ENCODE results near the gene AGBL1. TPM values are rescaled to one million over a fixed set of nuclear protein-coding genes. Genes with fewer than 3 reads are reported as not detected.

Gene AGBL1
- total and polyA plus RNA-seq, 2 donors (not counting 1 experiment from before 2014, with no cell fraction given), result not detected

- POLR2A ChIA-PET, result no interaction called here
- DNase-seq, result no peak
- Histone ChIP-seq H3K79me2 (ENCODE audit: control insufficient read depth, insufficient read depth, low read length) (no peaks in the 10 kb centered on the region), H3K9me3 (ENCODE audit: control extremely low read depth in 1 of 3, control insufficient read depth in 2 of 3, insufficient read depth in 1 of 3, low read length in 2 of 3) (no peaks in the 10 kb centered on the region), H4K20me1 (ENCODE audit: control insufficient read depth, insufficient read depth, low read length, poor library complexity, severe bottlenecking) (no peaks in the 10 kb centered on the region), H3K4me3 (ENCODE audit: control extremely low read depth in 1 of 5, extremely low read depth in 1 of 5, insufficient read depth in 1 of 5, low read depth in 2 of 5, low read length in 4 of 5) (no peak overlapping the region), H3K27ac (ENCODE audit: low read length in 2 of 2) (no peak overlapping the region), H3K27me3 (replicated peaks in 1 of 4; ENCODE audit: control extremely low read depth in 1 of 4, control insufficient read depth in 3 of 4, insufficient read depth in 4 of 4, low read length in 3 of 4) (no peaks in the 10 kb centered on the region), H3K4me2 (replicated peaks; ENCODE audit: low read depth, low read length, poor library complexity, severe bottlenecking) (no peak overlapping the region), H2AFZ (ENCODE audit: insufficient read depth, low read depth, low read length, poor library complexity, severe bottlenecking) (no peak overlapping the region), H3K4me1 (ENCODE audit: control insufficient read depth in 2 of 2, insufficient read depth in 2 of 2, low read length in 2 of 2) (no peaks in the 10 kb centered on the region), H3K36me3 (replicated peaks in 1 of 2; ENCODE audit: control extremely low read depth in 1 of 2, control insufficient read depth in 1 of 2, extremely low read depth in 1 of 2, insufficient read depth in 2 of 2, low read length in 1 of 2) (no peaks in the 10 kb centered on the region), H3K9ac (ENCODE audit: low read length) (no peak overlapping the region)
- Mint-ChIP-seq H3K4me3 (no peak overlapping the region), H3K27me3 (no peaks in the 10 kb centered on the region), H3K4me1 (no peaks in the 10 kb centered on the region), H3K9me3 (ENCODE audit: insufficient read depth) (no peaks in the 10 kb centered on the region), H3K27ac (no peak overlapping the region)
- intact Hi-C loops (cut with micrococcal nuclease), result no loop called here
- WGBS (ENCODE audit: insufficient coverage), result no CpG with 5 or more reads among the region's 3 CpGs
- ATAC-seq (ENCODE audit: low read depth), result no peak
- CTCF ChIA-PET, result no interaction called here
- TF ChIP-seq EZH2 (IDR thresholded peaks at IDR 0.05; ENCODE audit: borderline replicate concordance, insufficient read depth, low read depth, low read length, poor library complexity, severe bottlenecking) (no peak), CTCF (IDR thresholded peaks at IDR 0.05) (no peak)
Observed at GRCh38 chr15:86799226-86799625, 719.6 kb downstream of the AGBL1 start.

- H3K27me3 ChIP-seq (replicated peaks in 1 of 4; ENCODE audit: control extremely low read depth in 1 of 4, control insufficient read depth in 3 of 4, insufficient read depth in 4 of 4, low read length in 3 of 4), result no peaks in the 10 kb centered on the region
- no peak overlapping the region for H3K4me3 Mint-ChIP-seq
- intact Hi-C loops (cut with micrococcal nuclease), result no loop called here
- H3K4me1 Mint-ChIP-seq, result no peaks in the 10 kb centered on the region
- no peaks in the 10 kb centered on the region for H3K27me3 Mint-ChIP-seq
- H3K4me1 ChIP-seq (ENCODE audit: control insufficient read depth in 2 of 2, insufficient read depth in 2 of 2, low read length in 2 of 2), result no peaks in the 10 kb centered on the region
- H3K36me3 ChIP-seq (replicated peaks in 1 of 2; ENCODE audit: control extremely low read depth in 1 of 2, control insufficient read depth in 1 of 2, extremely low read depth in 1 of 2, insufficient read depth in 2 of 2, low read length in 1 of 2), result no peaks in the 10 kb centered on the region
- CTCF ChIA-PET, result no interaction called here
- DNase-seq (no peak), ATAC-seq (ENCODE audit: low read depth) (no peak)
- no peaks in the 10 kb centered on the region for H3K9me3 ChIP-seq (ENCODE audit: control extremely low read depth in 1 of 3, control insufficient read depth in 2 of 3, insufficient read depth in 1 of 3, low read length in 2 of 3)
- H2AFZ ChIP-seq (ENCODE audit: insufficient read depth, low read depth, low read length, poor library complexity, severe bottlenecking), result no peak overlapping the region
- H3K27ac ChIP-seq (ENCODE audit: low read length in 2 of 2), result no peak overlapping the region
- no peak overlapping the region for H3K9ac ChIP-seq (ENCODE audit: low read length)
- no peaks in the 10 kb centered on the region for H3K79me2 ChIP-seq (ENCODE audit: control insufficient read depth, insufficient read depth, low read length)
- WGBS (ENCODE audit: insufficient coverage), result no CpG with 5 or more reads among the region's 3 CpGs
- H4K20me1 ChIP-seq (ENCODE audit: control insufficient read depth, insufficient read depth, low read length, poor library complexity, severe bottlenecking), result no peaks in the 10 kb centered on the region
- H3K27ac Mint-ChIP-seq, result no peak overlapping the region
- H3K4me3 ChIP-seq (ENCODE audit: control extremely low read depth in 1 of 5, extremely low read depth in 1 of 5, insufficient read depth in 1 of 5, low read depth in 2 of 5, low read length in 4 of 5), result no peak overlapping the region
- POLR2A ChIA-PET, result no interaction called here
- H3K9me3 Mint-ChIP-seq (ENCODE audit: insufficient read depth), result no peaks in the 10 kb centered on the region
- TF ChIP-seq EZH2 (IDR thresholded peaks at IDR 0.05; ENCODE audit: borderline replicate concordance, insufficient read depth, low read depth, low read length, poor library complexity, severe bottlenecking), result no peak
- no peak for TF ChIP-seq CTCF (IDR thresholded peaks at IDR 0.05)
- H3K4me2 ChIP-seq (replicated peaks; ENCODE audit: low read depth, low read length, poor library complexity, severe bottlenecking), result no peak overlapping the region
Observed at GRCh38 chr15:86802244-86802643, 722.6 kb downstream of the AGBL1 start.

Measured in B cell (primary cell).